Endothelial cell of umbilical vein (primary cell): ENCODE measurements around the gene SLC36A2. TPM values are rescaled to one million over a fixed set of nuclear protein-coding genes. Genes with fewer than 3 reads are reported as not detected.

ENCODE experiments used
- BruUV-seq: library from RNA; stranded (reverse); fragments of 400-500 nt; replicated peaks from 2 replicates; lab custom pipeline; 2021; lab: Mats Ljungman, UMichigan
- CTCF ChIA-PET: fragments of 300-600, 350-600 bp; sonication (Branson Sonifier 250); formaldehyde crosslinking; loops from one replicate; lab custom pipeline; 2021; ENCODE audit warnings: antibody characterized with exemption, inconsistent platforms; lab: Charles Lee
- POLR2A ChIA-PET: fragments of 300-600, 350-600 bp; sonication (Branson Sonifier 250); formaldehyde crosslinking; loops from one replicate; lab custom pipeline; 2021; ENCODE audit warnings: antibody characterized with exemption, inconsistent platforms; lab: Charles Lee
- DNase-seq: peaks from one replicate; pipeline ENCODE4 v3.0.0-alpha.2; 2011; ENCODE audit warnings: low read depth, low spot score
- FAIRE-seq: peaks from 2 replicates; lab custom pipeline; 2011; peaks lifted over from hg19 to GRCh38; lab: Jason Lieb, UNC
- H2AFZ ChIP-seq: 2 replicates; pipeline ENCODE4 v1.6.0; 2012; ENCODE audit warnings: low read depth, low read length, control low read depth, inconsistent platforms
- H3K27ac ChIP-seq: 2 replicates; pipeline ENCODE4 v1.5.1; 2011; ENCODE audit warnings: low read depth, mild to moderate bottlenecking, control low read depth, low read length, moderate library complexity; ENCODE audit not compliant: insufficient read depth
- H3K27me3 ChIP-seq, 2 experiments: 2 replicates each; pipeline versions ENCODE4 v1.6.0 to v1.6.1; 2011; ENCODE audit warnings: low read length in 2 of 2, mixed read lengths in 1 of 2; ENCODE audit not compliant: control insufficient read depth in 2 of 2, insufficient read depth in 2 of 2
- H3K36me3 ChIP-seq, 2 experiments: 2 replicates in 1 of 2; 3 replicates in 1 of 2; pipeline ENCODE4 v1.5.1; 2011; ENCODE audit warnings: low read length in 2 of 2, mild to moderate bottlenecking in 1 of 2, moderate library complexity in 1 of 2; ENCODE audit not compliant: control insufficient read depth in 2 of 2, insufficient read depth in 2 of 2; ENCODE audit errors: extremely low read depth in 1 of 2
- H3K4me1 ChIP-seq: 3 replicates; pipeline ENCODE4 v1.5.1; 2011; ENCODE audit warnings: mild to moderate bottlenecking, low read length; ENCODE audit not compliant: control insufficient read depth, insufficient read depth; ENCODE audit errors: extremely low read depth
- H3K4me2 ChIP-seq: 2 replicates; pipeline ENCODE4 v1.6.1; 2011; ENCODE audit warnings: low read length, control low read depth, mixed read lengths; ENCODE audit not compliant: insufficient read depth
- H3K4me3 ChIP-seq, 3 experiments: fragments of 200-600 bp in 1 of 3; sonication (generic), shearing (Covaris generic) in 1 of 3; replicated peaks in 1 of 3; 2 replicates each; pipeline ENCODE4 v1.5.1; 2011 to 2016; ENCODE audit warnings: control low read depth in 3 of 3, low read length in 3 of 3, mild to moderate bottlenecking in 2 of 3, inconsistent platforms in 1 of 3, low read depth in 1 of 3, moderate library complexity in 1 of 3; ENCODE audit not compliant: insufficient read depth in 1 of 3
- H3K79me2 ChIP-seq: 2 replicates; pipeline ENCODE4 v1.6.0; 2012; ENCODE audit warnings: low read length, inconsistent platforms; ENCODE audit not compliant: control insufficient read depth, insufficient read depth
- H3K9ac ChIP-seq: replicated peaks from 2 replicates; pipeline ENCODE3; 2011; ENCODE audit warnings: low read length, control low read depth; ENCODE audit not compliant: insufficient read depth; ENCODE audit errors: extremely low read depth
- H3K9me1 ChIP-seq: replicated peaks from 3 replicates; pipeline ENCODE4 v1.6.0; 2011; ENCODE audit warnings: mild to moderate bottlenecking, low read length; ENCODE audit not compliant: control insufficient read depth, insufficient read depth; ENCODE audit errors: extremely low read depth
- H3K9me3 ChIP-seq: replicated peaks from 2 replicates; pipeline ENCODE4 v1.5.1; 2012; ENCODE audit warnings: low read length, inconsistent platforms; ENCODE audit not compliant: control insufficient read depth, insufficient read depth
- H4K20me1 ChIP-seq: replicated peaks from 2 replicates; pipeline ENCODE3; 2011; ENCODE audit warnings: mild to moderate bottlenecking, low read length; ENCODE audit not compliant: control insufficient read depth, insufficient read depth; ENCODE audit errors: extremely low read depth
- CTCF ChIP-seq, 2 donors: IDR thresholded peaks; 1 replicate in 1 of 2; 2 replicates in 1 of 2; pipeline ENCODE4 v1.5.1; 2011; ENCODE audit warnings: low read length in 2 of 2, mild to moderate bottlenecking in 2 of 2, moderate library complexity in 2 of 2, control low read depth in 1 of 2, inconsistent platforms in 1 of 2, low read depth in 1 of 2; ENCODE audit not compliant: insufficient read depth in 1 of 2; ENCODE audit errors: extremely low read depth in 1 of 2
- EZH2 ChIP-seq: IDR thresholded peaks from 2 replicates; pipeline ENCODE4 v1.6.1; 2012; ENCODE audit warnings: borderline replicate concordance, low read depth, mild to moderate bottlenecking, moderate library complexity, low read length, inconsistent platforms; ENCODE audit not compliant: severe bottlenecking
- FOS ChIP-seq: IDR thresholded peaks from 2 replicates; pipeline ENCODE4 v1.6.1; 2011; ENCODE audit warnings: mild to moderate bottlenecking, low read length, moderate library complexity, borderline replicate concordance; ENCODE audit not compliant: insufficient read depth
- GATA2 ChIP-seq: IDR thresholded peaks from 2 replicates; pipeline ENCODE4 v1.7.0; 2011; ENCODE audit warnings: low read depth, mild to moderate bottlenecking, moderate library complexity, mixed read lengths, low read length; ENCODE audit not compliant: insufficient read length, insufficient read depth
- JUN ChIP-seq: IDR thresholded peaks from 2 replicates; pipeline ENCODE4 v1.6.1; 2011; ENCODE audit warnings: borderline replicate concordance, low read depth; ENCODE audit not compliant: insufficient read length, insufficient read depth
- MAX ChIP-seq: IDR thresholded peaks from 2 replicates; pipeline ENCODE4 v1.6.1; 2011; ENCODE audit not compliant: insufficient read depth, insufficient read length
- MYC ChIP-seq: IDR thresholded peaks from one replicate; pipeline ENCODE4 v1.6.1; 2011; ENCODE audit warnings: mild to moderate bottlenecking, low read depth, low read length
- POLR2A ChIP-seq: IDR thresholded peaks from 2 replicates; pipeline ENCODE4 v1.6.1; 2012; ENCODE audit warnings: low read depth, mild to moderate bottlenecking, control low read depth, low read length
- POLR2AphosphoS5 ChIP-seq: IDR thresholded peaks from 2 replicates; pipeline ENCODE4 v1.6.1; 2012; ENCODE audit warnings: low read depth, mild to moderate bottlenecking, control low read depth, low read length, moderate library complexity; ENCODE audit not compliant: insufficient read depth
- dilution Hi-C: fragments of 300-500 bp; cut with MboI; formaldehyde crosslinking; loops from one replicate; pipeline ENCODE4 v1.15.0; 2019; ENCODE audit warnings: low sequenced_read_pairs; ENCODE audit not compliant: extremely low pct_ligation_motif_present
- intact Hi-C: fragments of 100-400 bp; cut with micrococcal nuclease; formaldehyde crosslinking; loops from one replicate; pipeline ENCODE4 v1.10.0; 2022
- polyA plus RNA-seq, 4 experiments: library from polyadenylated mRNA; depleted of rRNA in 3 of 4; stranded (reverse) in 3 of 4; unstranded in 1 of 4; fragments of >200 nt; gene quantifications; 2 replicates each; pipeline versions ENCODE4 v1.2.1 to v1.2.3, GENCODE V29; 2011 to 2012; ENCODE audit warnings: missing spikeins in 1 of 4
- total RNA-seq: library from RNA; stranded (reverse); gene quantifications from 2 replicates; pipeline ENCODE4 v1.2.3, GENCODE V29; 2021

SLC36A2 gene
- total and polyA plus RNA-seq, 2 donors (not counting 3 experiments of a cell fraction or from before 2014, with no cell fraction given), result not detected

- H4K20me1 ChIP-seq, result no peaks in the 10 kb centered on the region
- no peak for FAIRE-seq
- intact Hi-C loops, result no loop called here
- ChIA-PET CTCF (no interaction called here), POLR2A (no interaction called here)
- H3K4me3 ChIP-seq, result no peak overlapping the region
- DNase-seq, result no peak
- no peaks in the 10 kb centered on the region for H3K79me2 ChIP-seq
- no peaks in the 10 kb centered on the region for H3K9me3 ChIP-seq
- no peaks in the 10 kb centered on the region for H3K36me3 ChIP-seq
- H3K9ac ChIP-seq, result no peak overlapping the region
- H2AFZ ChIP-seq, result no peak overlapping the region
- dilution Hi-C loops, result no loop called here
- TF ChIP-seq JUN, result no peak
- no TSS peak for BruUV-seq
- no peak overlapping the region for H3K27ac ChIP-seq
- no peaks in the 10 kb centered on the region for H3K27me3 ChIP-seq
- no peaks in the 10 kb centered on the region for H3K9me1 ChIP-seq
- no peak overlapping the region for H3K4me2 ChIP-seq
- H3K4me1 ChIP-seq, result no peaks in the 10 kb centered on the region
These were observed 34.5 kb upstream of the SLC36A2 start for GRCh38 chr5:151381899-151382298.

- no peak for FAIRE-seq
- H3K4me2 ChIP-seq, result no peak overlapping the region
- H3K9ac ChIP-seq, result no peak overlapping the region
- dilution Hi-C loops, result no loop called here
- no peak for TF ChIP-seq MYC
- no peak for TF ChIP-seq GATA2
- no peak for TF ChIP-seq JUN
- TF ChIP-seq MAX, result no peak
- TF ChIP-seq POLR2AphosphoS5, result no peak
- TF ChIP-seq POLR2A, result no peak
- TF ChIP-seq FOS, result no peak
- TF ChIP-seq CTCF (IDR thresholded peaks at IDR 0.05; ENCODE audit: extremely low read depth in 1 of 2, insufficient read depth in 1 of 2, low read depth in 1 of 2, low read length in 2 of 2), result no peak
- no peak for TF ChIP-seq EZH2
- intact Hi-C loops, result no loop called here
- DNase-seq, result no peak
- CTCF ChIA-PET, result no interaction called here
- H3K9me1 ChIP-seq, result no peaks in the 10 kb centered on the region
- no peaks in the 10 kb centered on the region for H3K79me2 ChIP-seq
- H3K27ac ChIP-seq, result no peak overlapping the region
- H3K36me3 ChIP-seq, result no peaks in the 10 kb centered on the region
- no peaks in the 10 kb centered on the region for H4K20me1 ChIP-seq
- no peak overlapping the region for H3K4me3 ChIP-seq
- POLR2A ChIA-PET, result no interaction called here
- H3K27me3 ChIP-seq, result no peaks in the 10 kb centered on the region
- BruUV-seq, result no TSS peak
- H2AFZ ChIP-seq, result no peak overlapping the region
- H3K9me3 ChIP-seq, result no peaks in the 10 kb centered on the region
- H3K4me1 ChIP-seq, result no peaks in the 10 kb centered on the region
These were observed 31.3 kb upstream of the SLC36A2 start for GRCh38 chr5:151378616-151379015.
